Dedifferentiated amniotic fluid mesenchymal stem cell (primary cell): ENCODE measurements around the gene ZNF14.
"Not testable (repeated sequence)": the region's sequence is repeated elsewhere in the genome, so short reads cannot be mapped to it uniquely, and the experiment has no call there.

Source experiments
- DNase-seq: peaks from one replicate; pipeline ENCODE4 v3.0.0-alpha.2; 2016; ENCODE audit errors: extremely low spot score

Gene ZNF14

DNA sequence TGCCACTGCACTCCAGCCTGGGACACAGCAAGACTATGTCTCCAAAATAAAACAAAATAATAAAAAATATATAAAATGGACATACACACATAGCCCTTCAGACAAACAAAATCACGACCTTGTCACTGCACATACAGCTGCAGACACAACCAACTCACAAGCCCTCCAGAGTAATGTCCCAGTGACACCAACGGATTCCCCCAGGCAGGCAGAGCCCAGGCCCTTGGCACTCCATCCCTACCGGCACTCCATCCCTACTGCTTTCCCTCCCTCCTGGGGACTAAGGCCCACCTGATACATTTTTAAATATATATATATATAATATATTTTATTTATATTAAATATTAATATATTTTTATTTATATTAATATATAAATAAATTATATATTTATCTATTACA is 45.8 kb downstream of the ZNF14 start:
- DNase-seq = no peak

GRCh38 chr19:19686580-19686979 is 46.3 kb downstream of the ZNF14 start:
- DNase-seq = no peak

- DNase-seq = not testable (repeated sequence)
Observed at GRCh38 chr19:19686119-19686518, 46.8 kb downstream of the ZNF14 start.

- DNase-seq = no peak
Observed at GRCh38 chr19:19679176-19680073, 53.5 kb downstream of the ZNF14 start.

GRCh38 chr19:19677579-19677978 is 55.3 kb downstream of the ZNF14 start:
- peak; percentile 7 for DNase-seq

GRCh38 chr19:19674315-19674714 is 58.6 kb downstream of the ZNF14 start:
- DNase-seq = no peak

DNA sequence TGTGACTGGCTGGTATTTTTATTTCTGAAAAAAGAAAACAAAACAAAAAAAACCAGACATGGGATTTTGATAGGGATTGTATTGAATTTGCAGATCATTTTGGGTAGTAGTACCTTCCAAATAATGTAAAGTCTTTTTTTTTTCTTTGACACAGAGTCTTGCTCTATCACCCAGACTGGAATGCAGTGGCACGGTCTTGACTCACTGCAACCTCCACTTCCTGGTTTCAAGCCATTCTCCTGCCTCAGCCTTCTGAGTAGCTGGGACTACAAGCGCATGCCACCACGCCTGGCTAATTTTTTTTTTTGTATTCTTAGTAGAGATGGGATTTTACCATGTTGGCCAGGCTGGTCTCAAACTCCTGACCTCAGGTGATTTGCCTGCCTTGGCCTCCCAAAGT is 60.1 kb downstream of the ZNF14 start:
- DNase-seq = no peak

GRCh38 chr19:19670070-19670551 is 62.8 kb downstream of the ZNF14 start:
- DNase-seq = no peak

DNA sequence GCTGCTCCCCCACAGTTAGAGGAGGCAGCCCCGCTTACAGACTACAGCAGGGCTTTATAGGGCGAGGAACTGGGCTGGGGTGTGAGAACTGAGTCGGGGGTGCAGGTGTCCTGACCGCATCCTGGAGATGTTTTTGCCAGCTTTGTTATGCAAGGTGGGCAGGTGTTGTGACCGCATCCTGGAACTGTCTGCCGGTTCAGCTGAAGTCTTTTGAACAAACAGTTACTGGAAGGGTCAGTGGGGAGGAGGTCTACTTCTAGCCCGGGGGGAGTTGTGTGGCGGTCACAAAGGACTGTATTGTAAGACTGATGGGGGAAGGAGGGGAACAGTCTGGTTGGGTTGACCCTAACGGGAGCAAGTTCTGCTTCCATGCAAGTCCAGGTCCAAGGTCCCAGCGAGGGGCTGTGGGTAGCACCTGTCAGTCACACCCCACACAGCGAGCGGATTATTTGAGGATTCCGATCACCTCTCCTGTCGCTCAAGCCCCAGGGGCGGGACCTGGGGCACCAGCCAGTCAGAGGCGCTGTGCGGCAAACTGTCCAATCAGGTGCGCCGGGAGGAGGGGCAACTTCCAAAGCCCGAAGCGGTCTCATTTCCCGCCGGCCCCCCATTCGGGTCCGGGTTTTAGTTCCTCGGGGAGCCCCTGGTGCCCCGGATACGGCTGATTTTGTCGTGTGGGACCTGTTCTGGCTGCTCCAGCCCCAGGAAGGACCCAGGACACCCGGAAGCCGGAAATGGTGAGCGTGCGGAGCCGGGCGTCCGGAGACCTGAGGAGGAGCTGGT is 64.5 kb downstream of the ZNF14 start, which contains the start of gene ZNF101:
TSS of gene ZNF101 (plus strand) at position 610 of the 783 bp plus-strand sequence. CDS start at position 735, 125 bp downstream.
- DNase-seq = peak; percentile 80

GRCh38 chr19:19665420-19665948 is 67.4 kb downstream of the ZNF14 start:
- not testable (repeated sequence) for DNase-seq

DNA sequence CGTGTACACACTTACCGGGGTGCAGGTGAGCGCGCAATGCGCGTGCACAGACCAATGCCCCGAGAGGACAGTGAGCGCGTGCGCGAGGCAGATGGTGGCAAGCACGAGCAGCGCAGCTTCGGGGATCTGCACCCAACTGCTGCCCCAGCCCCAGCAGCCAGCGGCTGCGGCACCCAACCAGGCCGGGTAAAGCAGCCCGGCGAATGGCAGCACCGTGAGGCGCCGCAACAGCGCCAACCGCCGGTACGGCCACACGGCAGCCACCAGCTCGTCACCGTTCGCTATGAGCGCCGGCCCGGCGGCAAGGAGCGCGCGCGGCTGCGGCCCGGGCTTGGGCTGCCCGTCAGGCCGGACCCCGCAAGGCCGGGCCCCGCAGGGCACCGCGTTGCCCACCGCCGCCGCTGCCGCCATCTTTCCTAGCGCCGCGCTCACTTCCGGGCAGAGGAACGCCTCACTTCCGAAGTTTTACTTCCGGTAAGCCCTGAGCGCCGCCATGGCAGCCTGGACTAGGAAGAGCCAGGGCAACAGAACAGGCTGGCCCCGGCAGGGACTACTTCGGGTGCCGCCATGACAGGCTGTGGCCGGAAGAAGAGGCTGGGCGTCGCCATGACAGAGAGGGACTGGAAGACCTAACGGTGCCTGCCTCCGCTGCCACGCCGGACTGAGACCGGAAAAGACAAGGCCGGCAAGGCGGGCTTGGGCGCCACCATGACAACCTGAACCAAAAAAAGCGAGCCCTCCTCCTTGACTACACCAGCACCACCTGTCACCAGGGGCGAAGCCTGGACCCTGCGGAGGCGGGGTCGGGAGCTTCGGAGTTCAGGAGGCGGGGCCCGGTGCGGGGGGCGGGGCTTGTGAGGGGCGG is 69.4 kb downstream of the ZNF14 start, which contains the start of gene ATP13A1:
TSS of gene ATP13A1 (minus strand) at position 421 of the 865 bp plus-strand sequence. CDS start at position 411, 10 bp downstream.
- peak; percentile 94 for DNase-seq

DNA sequence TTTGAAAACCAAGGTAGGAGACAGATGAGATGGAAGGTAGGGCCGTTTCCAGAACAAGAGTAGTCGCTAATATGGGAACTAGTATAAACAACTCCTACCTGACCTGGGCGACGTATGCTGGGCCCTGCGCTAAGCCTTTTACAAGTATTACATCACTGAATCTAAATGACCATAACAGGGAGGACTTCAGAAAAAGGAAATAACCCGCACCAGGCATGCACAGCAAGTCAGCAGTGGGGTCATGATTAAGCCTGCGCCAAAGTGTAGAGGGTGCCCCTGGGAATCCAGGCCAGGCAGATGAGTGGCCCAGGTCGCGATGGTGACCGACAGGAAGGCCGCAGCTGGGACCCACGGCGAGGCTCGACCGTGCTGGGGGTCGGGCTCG is 70.0 kb downstream of the ZNF14 start:
- no peak for DNase-seq

GRCh38 chr19:19662344-19662743 is 70.6 kb downstream of the ZNF14 start:
- no peak for DNase-seq

DNA sequence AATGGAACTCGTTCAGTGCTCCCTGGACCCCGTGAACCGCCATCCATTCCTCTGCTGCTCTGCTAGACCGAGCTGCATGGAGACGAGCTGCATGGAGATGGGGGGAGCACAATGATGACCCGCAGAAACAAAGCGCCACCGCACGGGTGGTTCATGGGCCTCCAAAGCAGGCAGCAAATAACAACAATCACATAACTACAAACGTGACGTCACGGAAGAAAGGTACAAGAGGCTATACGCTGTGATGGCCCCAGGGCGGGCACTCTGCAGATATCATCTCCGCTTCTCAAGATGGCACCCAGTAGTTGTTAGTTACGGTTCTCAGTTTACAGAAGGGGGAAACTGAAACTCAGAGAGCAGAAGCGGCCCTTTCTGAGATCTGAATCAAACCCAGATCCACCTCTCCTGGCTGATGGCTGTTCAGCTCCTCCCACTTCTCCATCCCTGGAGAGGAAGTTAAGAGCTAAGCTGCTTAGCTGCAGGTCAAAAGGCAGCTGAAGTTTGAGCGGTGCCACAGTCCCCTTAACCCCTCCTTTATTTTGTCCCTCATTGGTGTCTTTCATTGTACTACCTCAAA is 71.1 kb downstream of the ZNF14 start:
- no peak for DNase-seq

DNA sequence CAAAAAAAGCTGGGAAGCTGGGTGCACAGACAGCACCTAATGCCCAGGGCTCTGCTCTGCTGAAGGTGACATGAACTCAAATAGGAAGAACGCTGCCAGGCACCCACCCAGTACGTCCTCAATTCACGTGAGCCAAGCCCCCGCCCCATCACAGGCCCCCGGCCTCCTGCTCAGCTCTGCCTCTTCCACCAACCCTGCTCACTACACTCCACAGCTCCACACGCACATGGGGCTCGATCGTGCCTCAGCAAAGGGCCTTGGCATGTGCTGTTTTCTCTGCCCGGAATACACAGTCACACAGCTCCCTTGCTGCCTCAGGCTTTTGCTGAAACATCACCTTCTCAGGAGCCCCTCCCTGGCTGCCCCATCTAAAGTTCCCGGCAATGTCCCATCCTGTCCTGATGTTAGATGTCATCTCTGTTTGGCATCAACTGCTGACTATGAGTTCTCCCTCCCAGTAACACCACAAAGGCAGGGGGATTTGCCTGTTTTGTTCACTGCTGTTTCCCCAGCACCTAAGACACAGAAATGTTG is 71.7 kb downstream of the ZNF14 start:
- no peak for DNase-seq
